ENCODE results near the gene FNDC3B.

FNDC3B gene

GRCh38 chr3:172120912-172121311, 81.5 kb downstream of the FNDC3B start:
- DNase-seq, result no peak

GRCh38 chr3:172121981-172122380, 82.6 kb downstream of the FNDC3B start:
- DNase-seq, result no peak

- no peak for DNase-seq
Observed at GRCh38 chr3:172124271-172124670, 84.9 kb downstream of the FNDC3B start.

GRCh38 chr3:172125053-172125452, 85.7 kb downstream of the FNDC3B start:
- DNase-seq, result no peak

GRCh38 chr3:172125963-172126457, 86.6 kb downstream of the FNDC3B start:
- no peak for DNase-seq

- DNase-seq, result no peak
Observed at GRCh38 chr3:172126741-172127140, 87.4 kb downstream of the FNDC3B start.

GRCh38 chr3:172127141-172127540, 87.8 kb downstream of the FNDC3B start:
- DNase-seq, result no peak

GRCh38 chr3:172127929-172128580, 88.7 kb downstream of the FNDC3B start:
- no peak for DNase-seq

GRCh38 chr3:172128858-172129257, 89.5 kb downstream of the FNDC3B start:
- no peak for DNase-seq

GRCh38 chr3:172129498-172129849, 90.1 kb downstream of the FNDC3B start:
- DNase-seq, result no peak

- no peak for DNase-seq
Observed at GRCh38 chr3:172129850-172130716, 90.7 kb downstream of the FNDC3B start.

GRCh38 chr3:172130717-172131050, 91.3 kb downstream of the FNDC3B start:
- no peak for DNase-seq

- no peak for DNase-seq
Observed at GRCh38 chr3:172131746-172132145, 92.4 kb downstream of the FNDC3B start.

- no peak for DNase-seq
Observed at GRCh38 chr3:172132159-172132586, 92.8 kb downstream of the FNDC3B start.

GRCh38 chr3:172132721-172133311, 93.4 kb downstream of the FNDC3B start:
- DNase-seq, result no peak

GRCh38 chr3:172133838-172134237, 94.5 kb downstream of the FNDC3B start:
- no peak for DNase-seq

- DNase-seq, result no peak
Observed at GRCh38 chr3:172134352-172134751, 95.0 kb downstream of the FNDC3B start.

GRCh38 chr3:172135185-172135584, 95.8 kb downstream of the FNDC3B start:
- no peak for DNase-seq

- no peak for DNase-seq
Observed at GRCh38 chr3:172135820-172136219, 96.4 kb downstream of the FNDC3B start.

GRCh38 chr3:172136330-172136729, 97.0 kb downstream of the FNDC3B start:
- DNase-seq, result no peak

GRCh38 chr3:172137287-172138192, 98.2 kb downstream of the FNDC3B start:
- DNase-seq, result no peak

- no peak for DNase-seq
Observed at GRCh38 chr3:172138193-172138537, 98.8 kb downstream of the FNDC3B start.

Data from NCI-H1048 (cell line).